ELR (cell line): ENCODE measurements around the gene AK5.
"Not testable (repeated sequence)": the region's sequence is repeated elsewhere in the genome, so short reads cannot be mapped to it uniquely, and the experiment has no call there.

Experiments used
- DNase-seq: peaks from one replicate; pipeline ENCODE4 v3.0.0-alpha.2; 2015; ENCODE audit warnings: low read depth

The AK5 gene

DNA sequence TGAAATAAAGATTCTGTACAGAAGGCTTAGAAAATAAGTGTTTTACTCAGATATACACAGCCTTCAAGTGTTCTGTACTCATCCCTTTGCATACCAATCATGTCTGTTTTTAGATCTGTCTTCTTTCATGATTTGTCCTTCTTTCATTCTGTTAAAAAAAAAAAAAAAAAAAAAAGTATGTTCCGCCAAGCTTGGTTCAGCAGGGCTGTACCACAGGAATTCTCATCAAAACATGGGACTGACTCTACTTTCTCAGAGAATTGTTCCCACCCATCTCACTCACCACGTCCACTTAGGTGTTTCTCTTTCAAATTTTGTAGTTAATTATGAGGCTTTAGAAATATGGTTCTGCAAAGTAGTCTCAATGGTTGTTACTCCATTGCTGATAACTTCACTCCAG, 119.0 kb downstream of the AK5 start:
- DNase-seq, result no peak

DNA sequence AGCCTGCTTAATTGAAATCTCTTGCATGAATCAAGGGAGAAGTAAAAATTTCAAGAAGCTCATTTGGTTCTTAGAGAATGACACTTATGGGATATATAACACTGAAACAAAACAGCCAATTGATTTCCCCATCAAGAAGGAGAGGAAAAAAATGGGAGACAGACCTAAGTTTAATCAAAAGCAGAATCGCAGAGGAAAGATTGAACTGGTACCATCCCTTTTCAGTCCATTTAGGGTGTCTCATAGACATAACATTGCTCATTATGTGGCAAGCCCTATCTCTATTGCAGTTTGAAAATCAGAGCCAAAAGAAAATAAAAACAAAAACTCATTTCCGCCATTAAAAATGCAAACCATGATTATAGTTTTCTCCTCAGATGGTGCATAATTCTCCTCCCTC, 119.6 kb downstream of the AK5 start:
- DNase-seq, result no peak

- DNase-seq, result no peak
These were observed 123.4 kb downstream of the AK5 start for GRCh38 chr1:77405186-77405585.

DNA sequence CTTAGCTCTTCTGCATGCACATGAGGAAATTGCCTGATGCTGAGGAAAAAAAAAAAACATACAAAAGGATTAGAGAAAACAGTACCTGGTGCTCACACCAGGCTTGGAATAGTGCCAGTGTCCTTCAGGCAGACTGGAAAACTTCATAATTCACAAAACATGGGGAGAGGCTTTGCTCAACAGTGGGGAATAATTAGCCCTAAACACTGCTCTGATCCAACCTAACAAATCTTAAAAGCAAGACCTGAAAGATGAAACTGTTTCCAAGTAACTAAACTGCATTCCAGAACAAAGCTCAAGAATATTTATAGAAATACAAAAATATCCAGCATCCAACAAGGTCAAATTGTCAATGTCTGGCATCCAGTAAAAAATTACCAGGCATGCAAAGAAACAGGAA, 124.8 kb downstream of the AK5 start:
- peak; percentile 33 for DNase-seq

DNA sequence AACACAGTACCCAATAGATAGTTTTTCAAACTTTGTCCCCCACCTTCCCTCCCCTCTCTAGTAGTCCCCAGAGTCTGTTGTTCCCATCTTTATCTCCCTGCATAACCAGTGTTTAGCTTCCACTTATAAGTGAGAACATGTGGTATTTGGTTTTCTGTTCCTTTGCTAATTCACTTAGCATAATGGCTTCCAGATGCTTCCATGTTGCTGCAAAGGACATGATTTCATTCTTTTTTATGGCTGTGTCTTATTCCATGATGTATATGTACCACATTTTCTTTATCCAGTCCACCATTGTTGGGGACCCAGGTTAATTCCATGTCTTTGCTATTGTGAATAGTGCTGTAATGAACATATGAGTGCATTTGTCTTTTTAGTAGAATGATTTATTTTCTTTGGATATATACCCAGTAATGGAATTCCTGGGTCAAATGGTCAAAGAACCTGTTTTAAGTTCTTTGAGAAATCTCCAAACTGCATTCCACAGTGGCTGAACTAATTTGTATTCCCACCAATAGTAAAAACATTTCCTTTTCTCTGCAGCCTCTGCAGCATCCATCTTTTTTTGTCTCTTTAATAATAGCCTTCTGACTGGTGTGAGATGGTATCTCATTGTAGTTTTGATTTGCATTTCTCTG, 126.0 kb downstream of the AK5 start:
- DNase-seq, result no peak

DNA sequence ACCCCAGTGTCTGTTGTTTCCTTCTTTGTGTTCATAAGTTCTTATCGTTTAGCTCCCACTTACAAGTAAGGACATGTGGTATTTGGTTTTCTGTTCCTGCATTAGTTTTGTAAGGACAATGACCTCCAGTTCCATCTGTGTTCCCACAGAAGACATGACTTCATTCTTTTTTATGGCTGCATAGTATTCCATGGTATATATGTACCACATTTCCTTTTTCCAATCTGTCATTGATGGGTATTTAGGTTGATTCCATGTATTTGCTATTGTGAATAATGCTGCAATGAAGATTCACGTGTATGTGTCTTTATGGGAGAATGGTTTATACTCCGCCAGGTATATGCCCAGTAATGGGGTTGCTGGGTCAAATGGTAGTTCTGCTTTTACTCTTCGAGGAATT, 127.1 kb downstream of the AK5 start:
- DNase-seq, result not testable (repeated sequence)

DNA sequence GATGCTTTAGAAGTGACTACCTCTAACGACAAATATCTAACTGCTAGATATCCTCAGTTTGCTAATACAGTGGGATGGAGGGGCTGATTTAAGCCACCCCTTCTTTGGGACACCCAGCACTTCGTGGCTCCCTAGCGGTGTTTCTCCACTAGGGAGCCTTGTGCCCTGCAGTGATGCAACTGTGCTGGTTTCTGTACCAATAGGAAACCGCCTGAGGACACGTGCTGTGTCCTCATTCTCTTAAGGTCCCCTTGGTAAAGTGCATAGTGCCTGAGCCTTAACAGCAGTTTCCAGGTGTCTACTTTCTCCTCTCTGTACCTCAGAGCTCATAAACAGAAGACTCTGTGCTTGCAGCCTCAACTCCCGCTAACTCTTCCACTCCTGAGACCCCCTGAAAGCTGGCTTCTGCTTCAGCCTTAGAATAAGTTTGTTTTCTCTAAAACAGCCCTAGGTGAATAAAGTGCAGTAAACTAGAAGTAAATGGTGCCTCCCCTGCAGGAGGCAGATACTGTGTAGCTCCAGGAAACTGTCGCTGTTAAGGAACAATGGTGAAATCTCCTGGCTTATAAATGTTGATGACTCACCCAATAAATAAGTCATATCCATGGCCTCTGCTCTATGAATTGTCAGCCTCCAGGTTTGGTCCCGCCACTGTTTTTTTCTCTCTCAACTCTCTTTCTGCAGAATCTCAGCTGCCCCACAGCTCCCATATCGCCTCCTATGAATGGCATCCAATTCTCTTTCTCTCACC, 130.4 kb downstream of the AK5 start:
- DNase-seq, result peak; percentile 81

DNA sequence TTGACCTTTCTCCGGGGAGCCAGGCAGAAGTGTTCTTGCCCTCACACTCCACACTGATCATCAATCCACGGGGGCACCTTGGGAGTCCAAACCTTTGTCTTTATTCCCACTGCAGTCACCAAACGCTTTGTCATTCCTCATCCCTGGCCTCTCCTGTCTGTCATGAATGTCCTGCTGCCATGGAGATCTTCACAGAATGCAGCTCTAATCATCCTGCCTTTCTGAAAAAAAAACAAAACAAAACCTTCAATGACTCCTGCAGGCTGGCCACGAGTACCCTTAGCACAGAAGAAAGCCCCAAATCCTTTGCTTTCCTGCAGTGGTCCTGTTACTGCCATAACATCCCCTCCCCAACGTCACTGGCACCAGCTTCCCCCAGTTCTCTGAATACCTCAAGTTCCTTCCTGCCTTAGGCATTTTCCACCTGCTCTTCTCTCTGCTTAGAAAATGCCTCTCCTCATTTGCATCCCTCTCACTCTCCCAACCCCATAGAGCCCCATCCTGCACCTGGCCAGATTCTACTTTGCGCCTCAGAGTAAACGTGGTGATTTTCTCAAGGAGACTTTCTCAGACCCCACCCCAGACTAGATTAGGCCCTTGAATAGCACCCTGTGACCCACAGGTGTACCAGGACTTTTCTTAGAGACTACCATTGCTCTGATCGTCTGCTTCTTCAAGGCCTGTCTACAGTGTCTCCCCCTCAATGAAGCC, 131.2 kb downstream of the AK5 start:
- no peak for DNase-seq

GRCh38 chr1:77413541-77414335, 131.9 kb downstream of the AK5 start:
- DNase-seq, result no peak

DNA sequence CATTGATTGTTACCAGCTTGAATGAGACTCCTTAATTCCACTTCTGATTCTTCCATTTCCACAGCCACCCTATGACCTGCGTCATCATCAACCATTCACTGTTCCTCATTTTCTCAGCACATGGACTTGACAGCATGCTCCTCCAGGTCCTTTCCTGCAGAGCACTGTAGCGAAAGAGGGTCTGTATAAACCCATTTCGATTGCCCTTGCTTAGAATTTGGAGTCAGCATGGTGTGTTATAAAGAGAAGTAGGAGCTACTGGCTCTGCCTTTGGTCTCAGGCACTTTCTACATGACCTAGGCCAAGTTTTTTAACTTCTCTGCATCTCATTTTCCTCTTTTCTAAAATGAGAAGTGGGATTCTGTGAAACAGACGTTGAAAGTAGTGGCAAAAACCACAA, 133.8 kb downstream of the AK5 start:
- no peak for DNase-seq

DNA sequence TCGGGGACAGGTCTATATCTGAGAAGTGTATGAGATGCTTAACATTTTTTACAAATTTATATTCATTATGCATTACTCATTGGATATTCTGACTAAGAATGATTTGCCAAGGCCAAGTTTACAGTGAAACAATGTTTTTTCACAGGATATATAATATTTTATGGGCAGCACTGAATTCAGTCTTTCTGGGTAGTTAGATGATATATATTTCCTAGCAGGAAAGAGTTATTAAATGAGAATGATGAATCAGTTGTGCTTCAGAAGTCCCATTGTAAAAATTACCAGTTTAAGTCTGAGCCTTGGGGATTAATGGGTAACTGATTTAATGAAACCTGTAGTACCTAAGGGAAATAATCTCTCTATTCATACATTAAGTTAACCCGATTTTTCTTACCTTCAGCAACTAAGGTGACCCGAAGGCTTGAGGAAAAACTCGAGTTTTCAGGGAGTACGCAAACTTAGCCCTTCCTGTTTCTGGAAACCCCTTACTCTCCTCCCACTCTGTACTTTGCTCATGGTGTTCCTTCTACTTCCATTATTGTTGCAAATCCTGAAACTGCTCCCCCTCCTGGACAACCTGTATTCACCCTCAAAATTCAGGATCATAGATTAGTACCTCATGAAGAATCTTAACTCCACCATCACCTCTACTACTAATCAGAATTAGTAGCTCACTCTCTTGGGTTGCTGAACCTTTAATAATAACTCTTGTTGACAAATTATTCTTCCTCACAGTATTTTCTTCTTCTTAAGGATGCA, 135.1 kb downstream of the AK5 start:
- DNase-seq, result peak; percentile 63

DNA sequence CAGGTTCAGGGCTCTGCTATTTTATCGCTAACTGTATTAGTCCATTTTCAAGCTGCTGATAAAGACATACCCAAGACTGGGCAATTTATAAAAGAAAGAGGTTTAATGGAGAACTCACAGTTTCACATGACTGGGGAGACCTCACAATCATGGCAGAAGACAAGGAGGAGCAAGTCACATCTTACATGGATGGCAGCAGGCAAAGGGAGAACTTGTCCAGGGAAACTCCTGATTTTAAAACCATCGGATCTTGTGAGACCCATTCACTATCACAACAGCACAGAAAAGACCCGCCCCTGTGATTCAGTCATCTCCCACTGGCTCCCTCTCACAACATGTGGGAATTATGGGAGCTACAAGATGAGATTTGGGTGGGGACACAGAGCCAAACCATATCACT, 136.2 kb downstream of the AK5 start:
- DNase-seq, result not testable (repeated sequence)

DNA sequence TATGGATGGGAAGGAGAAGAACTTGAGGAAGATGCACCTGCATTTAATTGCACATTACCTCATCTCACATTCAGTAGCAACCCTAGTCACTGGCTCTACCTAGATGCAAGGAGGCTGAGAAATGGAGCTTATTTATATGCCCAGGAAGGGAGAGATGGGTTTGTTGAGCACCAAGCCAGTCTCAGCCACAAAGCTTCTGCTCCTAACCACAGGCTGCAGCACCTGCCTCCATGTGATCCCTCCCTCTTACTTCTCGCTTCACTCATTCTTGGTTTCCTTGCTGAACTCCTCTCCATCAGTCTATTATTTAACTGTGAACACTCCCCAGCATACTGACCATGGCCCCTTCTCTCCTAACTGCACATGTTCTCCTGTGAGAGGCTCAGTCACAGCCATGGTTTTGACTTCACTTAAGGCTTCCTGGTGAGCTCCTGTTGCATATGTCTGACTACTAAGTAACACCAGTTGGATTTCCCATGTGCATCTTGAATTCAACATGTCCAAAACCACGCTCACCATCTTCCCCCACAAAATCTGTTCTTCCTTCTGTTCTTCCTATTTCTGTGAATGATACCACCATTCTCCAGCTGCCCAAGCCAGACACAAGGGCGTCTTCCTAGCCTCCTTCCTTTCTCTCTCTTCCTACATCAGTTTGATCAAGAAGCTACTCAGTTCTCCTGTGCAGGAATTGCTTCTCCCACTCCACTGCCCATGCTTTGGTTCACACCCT, 139.8 kb downstream of the AK5 start:
- DNase-seq, result no peak

DNA sequence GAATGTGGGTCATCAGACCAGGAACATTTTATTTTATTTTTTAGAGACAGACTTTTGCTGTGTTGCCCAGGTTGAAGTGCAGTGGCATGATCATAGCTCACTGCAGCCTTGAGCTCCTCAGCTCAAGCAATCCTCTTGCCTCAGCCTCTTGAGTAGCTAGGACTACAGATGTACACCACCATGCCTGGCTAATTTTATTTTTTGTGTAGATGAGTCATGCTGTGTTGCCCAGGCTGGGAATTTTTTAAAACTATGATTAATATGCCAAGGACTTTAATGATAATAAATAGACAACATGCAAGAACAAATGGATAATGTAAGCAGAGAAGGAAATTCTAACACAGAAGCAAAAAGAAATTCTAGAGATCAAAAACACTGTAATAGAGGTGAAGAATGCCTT, 142.4 kb downstream of the AK5 start:
- DNase-seq, result peak; percentile 73

GRCh38 chr1:77428068-77428467, 146.2 kb downstream of the AK5 start:
- DNase-seq, result no peak

DNA sequence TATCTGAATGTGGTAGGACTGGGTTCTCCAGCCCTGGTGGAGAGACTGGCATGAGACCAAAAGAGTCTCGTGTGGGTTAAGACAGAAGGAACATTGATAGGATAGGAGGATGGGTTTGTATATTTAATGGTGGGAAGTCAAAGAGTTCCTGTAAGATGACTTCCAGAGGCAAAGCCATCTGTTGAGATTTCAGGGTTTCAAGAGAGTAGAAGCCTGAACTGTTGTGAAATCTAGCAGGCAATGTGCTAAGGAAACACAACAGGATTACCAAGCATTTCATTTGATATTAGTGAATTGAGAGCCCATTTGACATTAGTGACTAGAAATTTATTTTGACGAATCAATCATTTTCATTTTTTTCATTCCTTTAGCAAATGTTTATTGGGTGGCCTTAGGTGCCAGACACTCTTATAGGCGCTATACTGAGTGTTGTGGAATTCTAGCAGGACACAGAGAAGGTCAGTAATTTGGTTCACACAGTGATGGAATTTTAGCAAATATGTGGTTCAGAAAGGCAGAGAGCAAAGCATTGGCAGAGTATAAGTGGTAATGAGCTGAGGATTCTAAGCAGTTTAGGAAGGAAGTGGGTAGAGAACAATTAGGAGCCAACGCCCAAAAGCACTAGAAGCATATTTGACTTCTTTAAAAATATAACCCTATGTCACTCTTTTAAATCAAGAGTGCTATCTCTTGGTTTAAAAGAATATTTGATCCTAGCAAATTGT, 149.3 kb downstream of the AK5 start:
- no peak for DNase-seq

- no peak for DNase-seq
These were observed 152.1 kb downstream of the AK5 start for GRCh38 chr1:77433934-77434333.

DNA sequence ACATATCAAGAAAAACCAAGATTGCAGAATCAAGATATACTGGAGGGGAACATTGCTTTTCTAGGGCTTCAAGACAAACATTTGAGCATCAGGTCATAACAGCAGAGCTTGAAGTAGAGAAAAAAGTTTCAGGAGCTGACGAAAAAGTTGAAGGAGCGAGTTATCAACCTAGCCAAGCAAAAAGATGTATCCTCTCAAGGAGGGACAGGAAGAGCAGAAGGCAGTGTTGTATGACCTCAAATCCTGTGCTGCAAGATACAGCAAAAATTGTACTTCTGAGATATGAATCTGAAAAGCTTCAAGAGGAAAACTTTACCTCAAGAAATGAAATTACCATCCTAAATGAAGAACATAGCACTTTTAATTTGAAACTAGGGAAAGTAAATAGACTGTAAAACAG, 153.1 kb downstream of the AK5 start:
- DNase-seq, result no peak

GRCh38 chr1:77438236-77438913, 156.6 kb downstream of the AK5 start:
- DNase-seq, result peak; percentile 53
